KG1 (cell line): ENCODE data around the gene LRRC66.

ENCODE experiments used
- DNase-seq: peaks from one replicate; lab custom pipeline; 2025; lab: John Stamatoyannopoulos, UW

Gene LRRC66

GRCh38 chr4:52019936-52020657 lies at the start of gene LRRC66:
Gene LRRC66 (minus strand): TSS chr4:52020363. CDS start chr4:52017613, 2,750 bp downstream.
- no peak for DNase-seq

GRCh38 chr4:52069571-52069970 lies 49.4 kb upstream of the LRRC66 start:
- no peak for DNase-seq

GRCh38 chr4:52059372-52059771 lies 39.2 kb upstream of the LRRC66 start:
- no peak for DNase-seq

GRCh38 chr4:52058275-52058674 lies 38.1 kb upstream of the LRRC66 start:
- no peak for DNase-seq

- DNase-seq: no peak
Observed at GRCh38 chr4:52057196-52057595, 37.0 kb upstream of the LRRC66 start.

- no peak for DNase-seq
Observed at GRCh38 chr4:52054254-52054653, 34.1 kb upstream of the LRRC66 start.

- DNase-seq: no peak
Observed at GRCh38 chr4:52052475-52052780, 32.3 kb upstream of the LRRC66 start.

GRCh38 chr4:52051615-52052474 lies 31.7 kb upstream of the LRRC66 start:
- DNase-seq: no peak

GRCh38 chr4:52051213-52051614 lies 31.1 kb upstream of the LRRC66 start, which contains the start of gene SPATA18:
Gene SPATA18 (plus strand): TSS chr4:52051304. CDS start chr4:52051705, 401 bp downstream.
- no peak for DNase-seq

GRCh38 chr4:52049266-52049665 lies 29.1 kb upstream of the LRRC66 start:
- DNase-seq: no peak

- DNase-seq: no peak
Observed at GRCh38 chr4:52045028-52045427, 24.9 kb upstream of the LRRC66 start.

GRCh38 chr4:52038103-52038912 lies 18.1 kb upstream of the LRRC66 start, which contains the start of gene SGCB:
Gene SGCB (minus strand): TSS chr4:52038299. CDS start chr4:52038259, 40 bp downstream.
- no peak for DNase-seq

GRCh38 chr4:52037689-52038102 lies 17.5 kb upstream of the LRRC66 start:
- no peak for DNase-seq

- no peak for DNase-seq
Observed at GRCh38 chr4:52036886-52037530, 16.8 kb upstream of the LRRC66 start.

GRCh38 chr4:52035190-52035589 lies 15.0 kb upstream of the LRRC66 start:
- no peak for DNase-seq

GRCh38 chr4:52032005-52032404 lies 11.8 kb upstream of the LRRC66 start:
- DNase-seq: no peak

GRCh38 chr4:52028970-52029369 lies 8.8 kb upstream of the LRRC66 start:
- no peak for DNase-seq

GRCh38 chr4:52017814-52018213 lies 2.3 kb downstream of the LRRC66 start:
- no peak for DNase-seq

GRCh38 chr4:52016981-52017380 lies 3.2 kb downstream of the LRRC66 start:
- no peak for DNase-seq

GRCh38 chr4:52015366-52015765 lies 4.8 kb downstream of the LRRC66 start:
- DNase-seq: no peak

- DNase-seq: no peak
Observed at GRCh38 chr4:52014903-52015302, 5.3 kb downstream of the LRRC66 start.

- no peak for DNase-seq
Observed at GRCh38 chr4:52012651-52013050, 7.5 kb downstream of the LRRC66 start.
